Stimulated activated CD4-positive, alpha-beta T cell treated with anti-CD3 and anti-CD28 coated beads, Interleukin-1b, Interleukin-23, amount 100 ng/mL, for 1 hour (primary cell): ENCODE results near the gene RYR2.
"Not testable (repeated sequence)": the region's sequence is repeated elsewhere in the genome, so short reads cannot be mapped to it uniquely, and the experiment has no call there.

Experiments
- DNase-seq, 2 donors: peaks; one replicate each; pipeline ENCODE4 v3.0.0-alpha.2; 2020; ENCODE audit warnings: low read depth in 2 of 2

The RYR2 gene

GRCh38 chr1:237258871-237259270 is 216.9 kb downstream of the RYR2 start:
- DNase-seq = no peak

GRCh38 chr1:237261198-237261597 is 219.2 kb downstream of the RYR2 start:
- no peak for DNase-seq

DNA sequence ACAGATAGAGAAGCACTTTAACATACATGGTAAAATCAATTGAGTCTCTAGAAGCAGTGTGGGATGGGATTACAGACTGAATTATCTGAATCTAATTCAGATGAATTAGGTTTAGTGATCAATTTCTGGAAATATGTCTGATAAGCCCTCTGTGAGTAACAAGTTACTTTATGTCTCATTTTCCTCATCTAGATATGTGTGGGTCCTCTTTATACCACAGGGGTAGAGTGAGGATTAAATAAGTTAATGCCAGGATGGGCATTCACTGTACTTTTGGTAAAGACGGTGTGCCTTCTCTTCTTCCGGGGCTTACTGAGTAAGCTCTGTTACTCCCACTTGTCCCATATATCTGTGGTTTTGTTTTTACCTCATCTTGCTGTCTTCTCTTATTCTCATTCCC is 225.8 kb downstream of the RYR2 start:
- DNase-seq = no peak

DNA sequence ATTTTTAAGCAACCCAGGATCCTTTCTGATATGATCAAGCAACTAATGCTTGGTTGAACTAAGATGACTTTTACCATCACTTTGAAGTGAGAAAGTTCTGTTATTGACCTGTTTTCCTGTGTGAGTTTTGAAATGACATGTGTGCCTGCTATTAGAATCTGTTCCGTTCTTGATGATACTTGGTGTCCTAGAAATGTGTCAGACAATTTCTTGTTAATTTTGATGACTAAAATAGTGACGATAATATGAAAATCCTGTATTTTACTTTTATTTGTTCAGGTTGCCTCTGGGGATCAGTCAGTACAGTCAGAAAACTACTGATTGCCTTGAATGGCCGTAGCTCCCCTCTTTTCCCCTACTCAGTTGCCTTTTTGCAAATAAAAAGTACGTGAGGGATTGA is 228.0 kb downstream of the RYR2 start:
- no peak for DNase-seq

DNA sequence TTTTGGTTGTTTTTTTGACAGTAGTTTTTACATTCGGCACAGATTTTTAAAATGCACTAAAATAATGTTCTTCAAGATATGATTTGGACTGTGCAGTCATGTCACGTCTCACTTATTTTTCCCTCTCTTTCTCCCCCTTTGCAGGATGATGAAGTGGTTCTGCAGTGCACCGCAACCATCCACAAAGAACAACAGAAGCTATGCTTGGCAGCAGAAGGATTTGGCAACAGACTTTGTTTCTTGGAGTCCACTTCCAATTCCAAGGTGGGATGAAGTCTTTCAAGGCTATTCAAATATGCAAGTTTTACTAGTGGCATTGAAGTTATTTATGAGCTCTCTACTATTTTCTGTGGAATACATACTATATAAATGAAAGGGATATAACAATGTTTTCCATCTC is 228.4 kb downstream of the RYR2 start:
- DNase-seq = no peak

DNA sequence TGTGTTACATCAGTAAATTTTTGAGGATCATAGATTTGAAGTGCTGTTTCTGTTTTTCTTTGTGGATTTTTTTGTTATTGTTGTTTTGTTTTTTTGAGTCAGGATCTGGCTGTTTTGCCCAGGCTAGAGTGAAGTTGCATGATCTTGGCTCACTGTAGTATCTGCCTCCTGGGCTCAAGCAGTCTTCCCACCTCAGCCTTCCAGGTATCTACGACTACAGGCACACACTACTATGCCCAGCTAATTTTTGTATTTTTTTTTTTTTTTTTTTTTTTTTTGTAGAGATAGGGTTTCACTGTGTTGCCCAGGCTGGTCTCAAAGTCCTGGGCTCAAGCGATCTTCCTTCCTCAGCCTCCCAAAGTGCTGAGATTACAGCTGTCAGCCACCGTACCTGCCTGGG is 236.0 kb downstream of the RYR2 start:
- DNase-seq = not testable (repeated sequence)

DNA sequence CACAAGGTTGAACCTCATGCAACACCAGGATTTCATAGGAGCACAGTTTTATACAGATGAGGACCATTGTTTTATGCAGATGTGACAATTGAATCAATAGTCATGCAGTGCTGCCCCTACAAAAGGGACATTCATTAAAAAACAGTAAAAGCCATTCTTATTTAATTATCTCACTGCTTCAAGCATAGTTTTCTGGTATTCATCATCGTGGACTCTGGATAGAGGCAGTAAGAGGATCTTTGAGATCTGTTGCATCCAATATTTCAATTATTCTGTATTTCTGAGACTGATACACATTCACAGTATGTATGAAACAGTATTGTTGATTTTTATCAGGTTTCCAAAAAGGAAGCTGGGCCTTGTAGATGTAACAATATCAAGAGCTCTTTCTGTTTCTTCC is 237.6 kb downstream of the RYR2 start:
- DNase-seq = no peak

- no peak for DNase-seq
Measured at GRCh38 chr1:237281481-237281880, 239.5 kb downstream of the RYR2 start.

- DNase-seq = no peak
Measured at GRCh38 chr1:237282208-237282783, 240.3 kb downstream of the RYR2 start.

GRCh38 chr1:237287876-237288521 is 246.0 kb downstream of the RYR2 start:
- no peak for DNase-seq

DNA sequence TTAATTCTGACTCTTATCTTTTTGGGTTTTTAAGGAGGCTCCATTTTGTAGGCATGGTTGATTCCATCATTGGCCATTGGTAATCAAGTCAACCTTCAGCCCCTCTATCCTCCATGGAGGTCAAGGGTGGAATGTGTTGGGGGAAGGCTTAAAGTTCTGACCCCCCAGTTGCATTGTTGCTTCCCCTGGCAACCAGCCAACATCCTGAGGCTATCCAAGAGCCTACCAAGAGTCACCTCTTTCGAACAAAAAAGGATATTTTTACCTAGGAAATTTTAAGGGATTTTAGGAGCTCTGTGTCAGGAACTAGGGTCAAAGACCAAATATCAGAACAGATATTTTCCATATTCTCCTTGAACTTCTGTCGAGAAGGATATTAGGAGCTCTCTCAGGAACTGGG is 251.8 kb downstream of the RYR2 start:
- DNase-seq = no peak

DNA sequence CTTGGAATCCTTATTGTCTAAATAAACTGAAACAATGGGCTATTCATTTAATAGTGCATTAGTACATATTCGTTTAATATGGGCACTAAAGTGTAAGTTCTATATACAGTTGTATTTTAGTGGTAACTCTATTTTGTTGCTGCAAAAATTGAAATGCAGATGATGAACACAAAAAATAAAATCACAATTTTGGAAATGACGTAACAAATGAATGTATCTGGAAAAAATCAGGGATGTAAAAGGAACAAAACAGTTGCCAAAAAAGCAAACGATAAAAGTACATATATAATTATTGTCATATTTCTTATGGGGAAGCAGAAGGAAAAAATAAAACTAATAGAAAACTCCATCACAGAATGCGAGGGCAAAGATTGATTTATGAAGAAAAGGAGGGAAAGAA is 254.9 kb downstream of the RYR2 start:
- DNase-seq = no peak

- no peak for DNase-seq
Measured at GRCh38 chr1:237300642-237301041, 258.7 kb downstream of the RYR2 start.

- DNase-seq = no peak
Measured at GRCh38 chr1:237303929-237304328, 261.9 kb downstream of the RYR2 start.

GRCh38 chr1:237306726-237307125 is 264.7 kb downstream of the RYR2 start:
- DNase-seq = no peak

DNA sequence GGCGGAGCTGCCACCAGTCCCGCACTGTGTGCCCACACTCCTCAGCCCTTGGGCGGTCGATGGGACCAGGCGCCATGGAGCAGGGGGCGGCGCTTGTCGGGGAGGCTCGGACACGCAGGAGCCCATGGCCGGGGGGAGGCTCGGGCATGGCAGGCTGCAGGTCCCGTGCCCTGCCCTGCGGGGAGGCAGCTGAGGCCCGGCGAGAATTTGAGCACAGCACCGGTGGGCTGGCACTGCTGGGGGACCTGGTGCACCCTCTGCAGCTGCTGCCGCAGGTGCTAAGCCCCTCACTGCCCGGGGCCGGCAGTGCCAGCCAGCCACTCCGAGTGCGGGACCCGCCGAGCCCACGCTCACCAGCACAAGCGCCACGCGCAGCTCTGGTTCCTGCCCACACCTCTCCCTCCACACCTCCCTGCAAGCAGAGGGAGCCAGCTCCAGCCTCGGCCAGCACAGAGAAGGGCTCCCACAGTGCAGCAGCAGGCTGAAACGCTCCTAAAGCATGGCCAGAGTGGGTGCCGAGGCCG is 267.7 kb downstream of the RYR2 start:
- no peak for DNase-seq

- DNase-seq = no peak
Measured at GRCh38 chr1:237316352-237316751, 274.4 kb downstream of the RYR2 start.

DNA sequence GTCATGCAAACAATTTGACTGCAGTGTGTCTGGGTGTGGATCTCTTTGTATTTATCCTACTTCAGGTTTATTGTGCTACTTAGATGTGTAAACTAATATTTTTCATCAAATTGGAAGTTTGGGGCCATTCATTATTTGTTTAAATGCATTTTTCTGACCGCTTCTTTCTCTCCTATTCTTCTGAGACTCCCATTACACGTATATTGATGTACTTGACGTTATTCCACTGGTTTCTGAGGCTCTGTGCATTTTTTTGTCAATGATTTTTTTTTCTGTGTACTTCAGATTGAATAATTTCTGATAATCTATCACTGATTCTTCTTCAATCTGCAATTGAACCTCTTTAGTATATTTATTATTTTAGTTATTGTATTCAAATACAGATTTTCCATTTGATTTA is 276.8 kb downstream of the RYR2 start:
- no peak for DNase-seq

GRCh38 chr1:237320890-237321289 is 278.9 kb downstream of the RYR2 start:
- DNase-seq = no peak

DNA sequence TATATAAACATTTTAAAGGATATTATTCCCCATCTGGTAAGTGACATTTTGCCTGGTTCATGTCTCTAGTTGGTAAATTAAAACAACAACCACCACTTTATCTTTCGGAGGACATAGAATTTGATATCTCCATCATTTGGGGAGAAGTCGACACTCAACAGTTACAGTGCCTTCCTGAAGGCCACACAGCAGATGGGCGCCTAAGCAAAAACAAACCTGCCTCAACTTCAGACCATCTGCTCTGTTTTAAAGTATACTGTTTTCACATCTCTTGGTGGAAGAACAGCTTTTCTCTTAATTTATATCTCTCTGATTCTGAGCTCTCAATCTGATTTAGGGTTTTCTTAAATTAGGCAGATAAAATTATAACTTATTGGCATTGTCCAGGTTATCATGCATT is 282.2 kb downstream of the RYR2 start:
- DNase-seq = no peak

- no peak for DNase-seq
Measured at GRCh38 chr1:237327061-237327460, 285.1 kb downstream of the RYR2 start.

GRCh38 chr1:237340892-237341291 is 298.9 kb downstream of the RYR2 start:
- no peak for DNase-seq

DNA sequence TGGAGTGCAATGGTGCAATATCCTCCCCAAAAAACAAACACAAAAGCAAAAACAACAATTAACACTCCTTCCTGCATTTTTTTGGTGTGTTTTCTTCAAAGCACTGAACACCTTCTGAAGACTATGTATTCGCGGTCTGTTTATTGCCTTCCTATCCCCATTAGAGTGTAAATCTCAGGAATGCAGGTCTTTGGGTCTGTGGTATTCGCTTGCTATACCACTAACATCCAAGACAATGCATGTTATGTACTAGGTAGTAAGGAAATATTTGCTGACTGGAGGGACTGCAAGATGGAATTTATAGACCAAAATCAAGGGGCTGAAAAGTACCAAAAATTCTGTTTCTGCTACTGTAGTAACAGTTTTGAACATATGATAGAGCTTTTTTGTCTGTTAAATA is 299.4 kb downstream of the RYR2 start:
- no peak for DNase-seq

- no peak for DNase-seq
Measured at GRCh38 chr1:237342730-237343129, 300.7 kb downstream of the RYR2 start.
